ENCODE data around the gene SLC5A10. TPM values are rescaled to one million over a fixed set of nuclear protein-coding genes. Genes with fewer than 3 reads are reported as not detected.

SLC5A10 gene
- total RNA-seq, 1 donor: not detected

DNA sequence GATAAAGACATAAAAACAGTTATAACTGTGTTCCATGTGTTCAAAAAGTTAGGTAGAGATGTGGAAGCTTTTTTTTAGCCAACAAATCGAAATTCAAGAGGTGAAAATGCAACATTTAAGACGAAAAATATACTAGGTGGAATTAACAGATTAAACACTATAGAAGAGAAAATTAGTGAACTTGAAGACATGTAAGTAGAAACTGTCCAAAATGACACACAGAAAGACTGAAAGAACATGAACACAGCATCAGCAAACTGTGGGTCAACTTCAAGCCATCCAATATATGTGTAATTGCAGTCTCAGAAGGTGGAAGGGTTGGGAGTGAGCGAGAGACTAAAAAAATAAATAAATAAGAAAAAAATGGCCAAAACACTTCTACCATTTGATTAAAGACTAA is 43.3 kb downstream of the SLC5A10 start:
- TF ChIP-seq, protein P1, sequence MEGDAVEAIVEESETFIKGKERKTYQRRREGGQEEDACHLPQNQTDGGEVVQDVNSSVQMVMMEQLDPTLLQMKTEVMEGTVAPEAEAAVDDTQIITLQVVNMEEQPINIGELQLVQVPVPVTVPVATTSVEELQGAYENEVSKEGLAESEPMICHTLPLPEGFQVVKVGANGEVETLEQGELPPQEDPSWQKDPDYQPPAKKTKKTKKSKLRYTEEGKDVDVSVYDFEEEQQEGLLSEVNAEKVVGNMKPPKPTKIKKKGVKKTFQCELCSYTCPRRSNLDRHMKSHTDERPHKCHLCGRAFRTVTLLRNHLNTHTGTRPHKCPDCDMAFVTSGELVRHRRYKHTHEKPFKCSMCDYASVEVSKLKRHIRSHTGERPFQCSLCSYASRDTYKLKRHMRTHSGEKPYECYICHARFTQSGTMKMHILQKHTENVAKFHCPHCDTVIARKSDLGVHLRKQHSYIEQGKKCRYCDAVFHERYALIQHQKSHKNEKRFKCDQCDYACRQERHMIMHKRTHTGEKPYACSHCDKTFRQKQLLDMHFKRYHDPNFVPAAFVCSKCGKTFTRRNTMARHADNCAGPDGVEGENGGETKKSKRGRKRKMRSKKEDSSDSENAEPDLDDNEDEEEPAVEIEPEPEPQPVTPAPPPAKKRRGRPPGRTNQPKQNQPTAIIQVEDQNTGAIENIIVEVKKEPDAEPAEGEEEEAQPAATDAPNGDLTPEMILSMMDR (IDR thresholded peaks at IDR 0.05; ENCODE audit: insufficient read depth, low read depth, low read length): no peak
- no peak overlapping the region for H3K4me3 ChIP-seq (ENCODE audit: low read depth, low read length)
- DNase-seq (ENCODE audit: low read depth): no peak

DNA sequence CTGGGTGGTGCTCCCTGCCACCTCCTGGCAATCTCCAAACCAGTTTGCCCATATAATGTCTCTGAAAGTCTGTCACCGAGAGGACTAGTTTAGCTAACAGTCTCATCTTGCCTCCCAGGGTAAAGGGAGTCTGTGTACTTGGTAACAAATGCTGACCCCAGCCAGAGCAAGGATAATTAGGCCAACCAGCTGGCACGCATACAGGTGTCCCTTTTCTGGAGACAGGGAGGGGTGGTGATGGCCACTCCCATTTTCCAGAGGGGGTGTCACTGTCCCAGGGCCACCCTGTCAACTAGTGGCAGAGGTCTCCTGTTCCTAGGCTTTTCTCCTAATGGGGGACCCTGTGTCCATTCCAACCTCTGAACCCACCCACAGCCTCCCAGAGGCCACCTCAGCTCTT is 44.5 kb downstream of the SLC5A10 start:
- DNase-seq (ENCODE audit: low read depth): no peak
- no peak overlapping the region for H3K4me3 ChIP-seq (ENCODE audit: low read depth, low read length)
- TF ChIP-seq, protein P1 (IDR thresholded peaks at IDR 0.05; ENCODE audit: insufficient read depth, low read depth, low read length): no peak

DNA sequence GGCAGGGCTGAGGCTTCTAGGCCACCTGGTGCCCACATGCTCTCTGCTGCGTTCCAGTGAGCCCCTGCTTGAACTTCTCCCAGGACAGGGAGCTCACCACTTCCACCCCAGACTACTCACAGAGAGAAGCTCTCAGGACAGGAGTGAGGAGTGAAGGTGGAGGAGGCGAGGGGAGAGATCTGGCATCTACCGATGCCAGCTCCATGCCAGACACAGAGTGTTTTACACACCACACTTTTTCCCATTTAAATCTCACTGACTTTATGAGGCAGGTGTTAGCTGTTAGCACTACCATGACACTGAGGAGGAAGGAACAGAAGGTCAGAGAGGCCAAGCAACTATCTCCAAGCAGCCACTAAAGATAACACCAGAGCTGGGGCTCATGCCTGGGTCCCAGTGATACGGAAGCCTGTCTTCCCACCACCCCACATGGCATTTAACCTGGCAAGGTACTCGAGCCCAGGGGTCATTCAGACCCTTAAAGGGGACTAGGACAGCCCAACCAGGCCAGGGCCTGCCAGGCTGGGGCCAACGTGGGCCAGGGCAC is 45.8 kb downstream of the SLC5A10 start:
- no peak overlapping the region for H3K4me3 ChIP-seq (ENCODE audit: low read depth, low read length)
- TF ChIP-seq, protein P1 (IDR thresholded peaks at IDR 0.05; ENCODE audit: insufficient read depth, low read depth, low read length): no peak
- DNase-seq (ENCODE audit: low read depth): peak; percentile 53

DNA sequence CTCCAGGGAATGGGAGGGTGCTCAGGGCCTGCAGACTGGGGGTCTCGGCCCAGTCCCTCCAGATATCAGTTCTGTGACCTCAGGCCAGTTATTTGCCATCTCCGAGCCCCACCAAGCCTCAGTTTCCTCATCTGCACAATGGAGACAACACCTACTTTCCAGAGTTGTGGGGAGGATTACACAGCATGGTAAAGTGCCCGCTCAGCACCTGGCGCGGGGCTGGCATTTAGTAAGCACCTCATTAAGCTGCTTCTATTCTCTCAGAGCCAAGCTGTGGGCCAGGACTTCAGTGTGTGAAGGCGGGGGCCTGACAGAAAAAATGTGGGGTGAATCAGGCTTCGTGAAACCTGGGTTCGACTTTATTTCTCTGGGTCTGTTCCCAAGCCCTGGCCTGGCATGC is 47.4 kb downstream of the SLC5A10 start:
- DNase-seq (ENCODE audit: low read depth): no peak
- H3K4me3 ChIP-seq (ENCODE audit: low read depth, low read length): no peak overlapping the region
- TF ChIP-seq, protein P1 (IDR thresholded peaks at IDR 0.05; ENCODE audit: insufficient read depth, low read depth, low read length): no peak

DNA sequence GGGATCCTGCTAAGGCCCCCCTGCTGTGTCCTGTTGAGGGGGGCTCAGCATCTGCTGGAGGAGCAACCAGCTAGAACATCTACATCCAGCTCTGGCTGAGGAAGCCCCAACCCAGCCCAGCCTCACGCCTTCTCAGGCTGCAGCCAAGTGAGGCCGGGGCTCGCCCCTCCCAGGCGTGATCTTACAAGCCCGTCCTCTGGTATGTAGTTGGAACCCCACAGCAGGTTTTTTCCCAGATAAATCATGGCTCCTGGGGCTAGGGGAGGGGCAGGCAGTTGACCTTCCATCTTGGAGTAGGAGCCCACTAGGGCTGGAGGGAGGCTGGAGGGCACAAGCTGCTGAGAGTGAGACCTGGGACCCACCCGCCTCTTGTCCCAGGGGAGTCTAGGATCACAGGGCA is 47.9 kb downstream of the SLC5A10 start:
- no peak for DNase-seq (ENCODE audit: low read depth)
- H3K4me3 ChIP-seq (ENCODE audit: low read depth, low read length): no peak overlapping the region
- TF ChIP-seq, protein P1 (IDR thresholded peaks at IDR 0.05; ENCODE audit: insufficient read depth, low read depth, low read length): no peak

DNA sequence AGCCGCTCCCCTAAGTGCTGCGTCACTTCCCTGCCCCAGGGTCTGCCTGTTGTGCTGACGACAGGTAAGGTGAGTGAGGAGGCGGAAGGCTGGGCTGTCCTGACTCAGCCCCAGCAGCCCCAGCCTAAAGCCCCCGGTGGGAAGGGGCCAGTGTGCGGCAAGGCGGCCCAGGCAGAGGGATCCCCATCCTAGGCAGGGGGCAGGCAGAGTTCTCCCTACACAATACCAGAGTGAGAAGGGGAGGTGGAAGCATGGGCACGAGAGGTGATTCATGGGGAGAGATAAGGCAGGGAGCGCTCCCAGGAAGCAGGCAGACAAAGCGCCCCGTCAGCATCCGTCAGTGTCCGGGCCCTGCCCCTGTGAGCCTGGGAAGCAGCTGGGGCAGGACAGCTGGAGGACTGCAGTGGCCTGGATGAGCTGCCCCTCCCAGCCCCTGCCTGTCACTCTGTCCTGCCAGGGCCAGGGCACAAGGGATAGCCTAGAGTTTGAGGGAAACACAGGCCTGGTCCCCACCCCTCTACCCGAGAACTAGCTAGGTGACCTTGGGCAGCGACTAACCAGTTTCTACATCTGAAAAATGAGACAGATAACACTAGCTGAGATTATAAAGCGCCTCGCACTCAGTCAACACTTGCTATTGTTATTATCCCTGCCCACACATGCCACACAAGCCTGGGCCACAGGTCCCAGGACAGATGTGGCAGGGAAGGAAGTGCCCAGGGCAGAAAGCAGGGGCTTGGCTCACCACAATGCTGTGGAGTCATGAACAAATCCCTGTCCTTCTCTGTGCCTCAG is 48.8 kb downstream of the SLC5A10 start:
- TF ChIP-seq, protein P1 (IDR thresholded peaks at IDR 0.05; ENCODE audit: insufficient read depth, low read depth, low read length): no peak
- DNase-seq (ENCODE audit: low read depth): peak; percentile 83
- no peak overlapping the region for H3K4me3 ChIP-seq (ENCODE audit: low read depth, low read length)

Data from fibroblast of villous mesenchyme (primary cell).